Endothelial cell of umbilical vein (primary cell): ENCODE results near the gene CCT8. TPM values are rescaled to one million over a fixed set of nuclear protein-coding genes. Genes with fewer than 3 reads are reported as not detected.

Experiments used
- BruUV-seq: library from RNA; stranded (reverse); fragments of 400-500 nt; replicated peaks from 2 replicates; lab custom pipeline; 2021; lab: Mats Ljungman, UMichigan
- CTCF ChIA-PET: fragments of 300-600, 350-600 bp; sonication (Branson Sonifier 250); formaldehyde crosslinking; loops from one replicate; lab custom pipeline; 2021; ENCODE audit warnings: antibody characterized with exemption, inconsistent platforms; lab: Charles Lee
- POLR2A ChIA-PET: fragments of 300-600, 350-600 bp; sonication (Branson Sonifier 250); formaldehyde crosslinking; loops from one replicate; lab custom pipeline; 2021; ENCODE audit warnings: antibody characterized with exemption, inconsistent platforms; lab: Charles Lee
- DNase-seq: peaks from one replicate; pipeline ENCODE4 v3.0.0-alpha.2; 2011; ENCODE audit warnings: low read depth, low spot score
- FAIRE-seq: peaks from 2 replicates; lab custom pipeline; 2011; peaks lifted over from hg19 to GRCh38; lab: Jason Lieb, UNC
- H2AFZ ChIP-seq: 2 replicates; pipeline ENCODE4 v1.6.0; 2012; ENCODE audit warnings: low read depth, low read length, control low read depth, inconsistent platforms
- H3K27ac ChIP-seq: 2 replicates; pipeline ENCODE4 v1.5.1; 2011; ENCODE audit warnings: low read depth, mild to moderate bottlenecking, control low read depth, low read length, moderate library complexity; ENCODE audit not compliant: insufficient read depth
- H3K27me3 ChIP-seq, 2 experiments: 2 replicates each; pipeline versions ENCODE4 v1.6.0 to v1.6.1; 2011; ENCODE audit warnings: low read length in 2 of 2, mixed read lengths in 1 of 2; ENCODE audit not compliant: control insufficient read depth in 2 of 2, insufficient read depth in 2 of 2
- H3K36me3 ChIP-seq, 2 experiments: 2 replicates in 1 of 2; 3 replicates in 1 of 2; pipeline ENCODE4 v1.5.1; 2011; ENCODE audit warnings: low read length in 2 of 2, mild to moderate bottlenecking in 1 of 2, moderate library complexity in 1 of 2; ENCODE audit not compliant: control insufficient read depth in 2 of 2, insufficient read depth in 2 of 2; ENCODE audit errors: extremely low read depth in 1 of 2
- H3K4me1 ChIP-seq: 3 replicates; pipeline ENCODE4 v1.5.1; 2011; ENCODE audit warnings: mild to moderate bottlenecking, low read length; ENCODE audit not compliant: control insufficient read depth, insufficient read depth; ENCODE audit errors: extremely low read depth
- H3K4me2 ChIP-seq: 2 replicates; pipeline ENCODE4 v1.6.1; 2011; ENCODE audit warnings: low read length, control low read depth, mixed read lengths; ENCODE audit not compliant: insufficient read depth
- H3K4me3 ChIP-seq, 3 experiments: fragments of 200-600 bp in 1 of 3; sonication (generic), shearing (Covaris generic) in 1 of 3; replicated peaks in 1 of 3; 2 replicates each; pipeline ENCODE4 v1.5.1; 2011 to 2016; ENCODE audit warnings: control low read depth in 3 of 3, low read length in 3 of 3, mild to moderate bottlenecking in 2 of 3, inconsistent platforms in 1 of 3, low read depth in 1 of 3, moderate library complexity in 1 of 3; ENCODE audit not compliant: insufficient read depth in 1 of 3
- H3K79me2 ChIP-seq: 2 replicates; pipeline ENCODE4 v1.6.0; 2012; ENCODE audit warnings: low read length, inconsistent platforms; ENCODE audit not compliant: control insufficient read depth, insufficient read depth
- H3K9ac ChIP-seq: replicated peaks from 2 replicates; pipeline ENCODE3; 2011; ENCODE audit warnings: low read length, control low read depth; ENCODE audit not compliant: insufficient read depth; ENCODE audit errors: extremely low read depth
- H3K9me1 ChIP-seq: replicated peaks from 3 replicates; pipeline ENCODE4 v1.6.0; 2011; ENCODE audit warnings: mild to moderate bottlenecking, low read length; ENCODE audit not compliant: control insufficient read depth, insufficient read depth; ENCODE audit errors: extremely low read depth
- H3K9me3 ChIP-seq: replicated peaks from 2 replicates; pipeline ENCODE4 v1.5.1; 2012; ENCODE audit warnings: low read length, inconsistent platforms; ENCODE audit not compliant: control insufficient read depth, insufficient read depth
- H4K20me1 ChIP-seq: replicated peaks from 2 replicates; pipeline ENCODE3; 2011; ENCODE audit warnings: mild to moderate bottlenecking, low read length; ENCODE audit not compliant: control insufficient read depth, insufficient read depth; ENCODE audit errors: extremely low read depth
- CTCF ChIP-seq, 2 donors: IDR thresholded peaks; 1 replicate in 1 of 2; 2 replicates in 1 of 2; pipeline ENCODE4 v1.5.1; 2011; ENCODE audit warnings: low read length in 2 of 2, mild to moderate bottlenecking in 2 of 2, moderate library complexity in 2 of 2, control low read depth in 1 of 2, inconsistent platforms in 1 of 2, low read depth in 1 of 2; ENCODE audit not compliant: insufficient read depth in 1 of 2; ENCODE audit errors: extremely low read depth in 1 of 2
- EZH2 ChIP-seq: IDR thresholded peaks from 2 replicates; pipeline ENCODE4 v1.6.1; 2012; ENCODE audit warnings: borderline replicate concordance, low read depth, mild to moderate bottlenecking, moderate library complexity, low read length, inconsistent platforms; ENCODE audit not compliant: severe bottlenecking
- FOS ChIP-seq: IDR thresholded peaks from 2 replicates; pipeline ENCODE4 v1.6.1; 2011; ENCODE audit warnings: mild to moderate bottlenecking, low read length, moderate library complexity, borderline replicate concordance; ENCODE audit not compliant: insufficient read depth
- GATA2 ChIP-seq: IDR thresholded peaks from 2 replicates; pipeline ENCODE4 v1.7.0; 2011; ENCODE audit warnings: low read depth, mild to moderate bottlenecking, moderate library complexity, mixed read lengths, low read length; ENCODE audit not compliant: insufficient read length, insufficient read depth
- JUN ChIP-seq: IDR thresholded peaks from 2 replicates; pipeline ENCODE4 v1.6.1; 2011; ENCODE audit warnings: borderline replicate concordance, low read depth; ENCODE audit not compliant: insufficient read length, insufficient read depth
- MAX ChIP-seq: IDR thresholded peaks from 2 replicates; pipeline ENCODE4 v1.6.1; 2011; ENCODE audit not compliant: insufficient read depth, insufficient read length
- MYC ChIP-seq: IDR thresholded peaks from one replicate; pipeline ENCODE4 v1.6.1; 2011; ENCODE audit warnings: mild to moderate bottlenecking, low read depth, low read length
- POLR2A ChIP-seq: IDR thresholded peaks from 2 replicates; pipeline ENCODE4 v1.6.1; 2012; ENCODE audit warnings: low read depth, mild to moderate bottlenecking, control low read depth, low read length
- POLR2AphosphoS5 ChIP-seq: IDR thresholded peaks from 2 replicates; pipeline ENCODE4 v1.6.1; 2012; ENCODE audit warnings: low read depth, mild to moderate bottlenecking, control low read depth, low read length, moderate library complexity; ENCODE audit not compliant: insufficient read depth
- dilution Hi-C: fragments of 300-500 bp; cut with MboI; formaldehyde crosslinking; loops from one replicate; pipeline ENCODE4 v1.15.0; 2019; ENCODE audit warnings: low sequenced_read_pairs; ENCODE audit not compliant: extremely low pct_ligation_motif_present
- intact Hi-C: fragments of 100-400 bp; cut with micrococcal nuclease; formaldehyde crosslinking; loops from one replicate; pipeline ENCODE4 v1.10.0; 2022
- polyA plus RNA-seq, 4 experiments: library from polyadenylated mRNA; depleted of rRNA in 3 of 4; stranded (reverse) in 3 of 4; unstranded in 1 of 4; fragments of >200 nt; gene quantifications; 2 replicates each; pipeline versions ENCODE4 v1.2.1 to v1.2.3, GENCODE V29; 2011 to 2012; ENCODE audit warnings: missing spikeins in 1 of 4
- total RNA-seq: library from RNA; stranded (reverse); gene quantifications from 2 replicates; pipeline ENCODE4 v1.2.3, GENCODE V29; 2021

Gene CCT8
- total and polyA plus RNA-seq, 2 donors (not counting 3 experiments of a cell fraction or from before 2014, with no cell fraction given): 102 to 212 TPM

- H3K27me3 ChIP-seq: no peaks in the 10 kb centered on the region
- intact Hi-C loops: no loop called here
Observed at GRCh38 chr21:29053011-29053553, 20.4 kb downstream of the CCT8 start.

More at GRCh38 chr21:29053011-29053553, 20.4 kb downstream of the CCT8 start:
- Histone ChIP-seq H2AFZ (no peak overlapping the region), H3K9me1 (no peaks in the 10 kb centered on the region), H3K9ac (no peak overlapping the region), H3K9me3 (no peaks in the 10 kb centered on the region), H3K4me1 (no peaks in the 10 kb centered on the region), H3K4me2 (no peak overlapping the region), H3K79me2 (no peaks in the 10 kb centered on the region), H3K36me3 (peaks cover 17 to 18% of the 10 kb centered on the region in 2 experiments), H3K27ac (no peak overlapping the region), H4K20me1 (no peaks in the 10 kb centered on the region), H3K4me3 (no peak overlapping the region)
- TF ChIP-seq JUN: no peak
- TF ChIP-seq FOS: no peak
- TF ChIP-seq MYC: no peak
- TF ChIP-seq EZH2: no peak
- no peak for TF ChIP-seq GATA2
- TF ChIP-seq CTCF (IDR thresholded peaks at IDR 0.05; ENCODE audit: extremely low read depth in 1 of 2, insufficient read depth in 1 of 2, low read depth in 1 of 2, low read length in 2 of 2): no peak
- no peak for TF ChIP-seq MAX
- TF ChIP-seq POLR2A: no peak
- TF ChIP-seq POLR2AphosphoS5: no peak
- dilution Hi-C loops: no loop called here
- FAIRE-seq: peak; percentile 4
- POLR2A ChIA-PET: no interaction called here
- CTCF ChIA-PET: interaction anchor here (0.5 to 1.3 kb wide), 2 partner anchors 9 to 360 kb away, joined by 3 read pairs; no protein-coding TSS in a partner anchor
- no TSS peak for BruUV-seq
- no peak for DNase-seq
